ENCODE measurements around the gene TBC1D5.

DNA sequence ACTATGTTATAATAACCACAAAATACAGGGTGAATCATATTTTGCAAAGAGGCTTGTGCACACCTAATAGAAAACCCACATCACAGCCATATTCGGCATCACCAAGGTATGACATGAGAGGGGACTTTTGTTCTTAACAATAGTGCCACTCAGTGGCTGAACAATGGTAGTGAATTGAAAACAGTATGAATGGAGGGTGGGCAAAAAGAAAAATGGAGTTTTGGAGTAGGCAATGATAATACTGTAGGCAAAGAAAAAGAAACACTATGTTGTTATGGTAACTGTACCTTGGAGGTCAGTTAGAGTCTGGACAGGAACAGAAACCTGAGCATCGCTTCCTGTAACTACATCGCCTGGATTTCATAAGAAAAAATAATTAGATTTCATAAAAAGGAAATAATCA is 509.0 kb downstream of the TBC1D5 start:
- TF ChIP-seq POLR2AphosphoS5 (IDR thresholded peaks at IDR 0.05; ENCODE audit: low read depth, low read length) = no peak
- TF ChIP-seq SIN3A (IDR thresholded peaks at IDR 0.05; ENCODE audit: borderline replicate concordance, insufficient read depth, low read length) = no peak
- TF ChIP-seq, protein P1, sequence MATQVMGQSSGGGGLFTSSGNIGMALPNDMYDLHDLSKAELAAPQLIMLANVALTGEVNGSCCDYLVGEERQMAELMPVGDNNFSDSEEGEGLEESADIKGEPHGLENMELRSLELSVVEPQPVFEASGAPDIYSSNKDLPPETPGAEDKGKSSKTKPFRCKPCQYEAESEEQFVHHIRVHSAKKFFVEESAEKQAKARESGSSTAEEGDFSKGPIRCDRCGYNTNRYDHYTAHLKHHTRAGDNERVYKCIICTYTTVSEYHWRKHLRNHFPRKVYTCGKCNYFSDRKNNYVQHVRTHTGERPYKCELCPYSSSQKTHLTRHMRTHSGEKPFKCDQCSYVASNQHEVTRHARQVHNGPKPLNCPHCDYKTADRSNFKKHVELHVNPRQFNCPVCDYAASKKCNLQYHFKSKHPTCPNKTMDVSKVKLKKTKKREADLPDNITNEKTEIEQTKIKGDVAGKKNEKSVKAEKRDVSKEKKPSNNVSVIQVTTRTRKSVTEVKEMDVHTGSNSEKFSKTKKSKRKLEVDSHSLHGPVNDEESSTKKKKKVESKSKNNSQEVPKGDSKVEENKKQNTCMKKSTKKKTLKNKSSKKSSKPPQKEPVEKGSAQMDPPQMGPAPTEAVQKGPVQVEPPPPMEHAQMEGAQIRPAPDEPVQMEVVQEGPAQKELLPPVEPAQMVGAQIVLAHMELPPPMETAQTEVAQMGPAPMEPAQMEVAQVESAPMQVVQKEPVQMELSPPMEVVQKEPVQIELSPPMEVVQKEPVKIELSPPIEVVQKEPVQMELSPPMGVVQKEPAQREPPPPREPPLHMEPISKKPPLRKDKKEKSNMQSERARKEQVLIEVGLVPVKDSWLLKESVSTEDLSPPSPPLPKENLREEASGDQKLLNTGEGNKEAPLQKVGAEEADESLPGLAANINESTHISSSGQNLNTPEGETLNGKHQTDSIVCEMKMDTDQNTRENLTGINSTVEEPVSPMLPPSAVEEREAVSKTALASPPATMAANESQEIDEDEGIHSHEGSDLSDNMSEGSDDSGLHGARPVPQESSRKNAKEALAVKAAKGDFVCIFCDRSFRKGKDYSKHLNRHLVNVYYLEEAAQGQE (IDR thresholded peaks at IDR 0.05; ENCODE audit: insufficient read depth in 1 of 2, low read depth in 2 of 2, low read length in 2 of 2) = no peak
- TF ChIP-seq TAF1 (IDR thresholded peaks at IDR 0.05; ENCODE audit: borderline replicate concordance, insufficient read depth, low read length) = no peak
- no peak for TF ChIP-seq FOXP2 (optimal IDR thresholded peaks at IDR 0.05; ENCODE audit: borderline replicate concordance, extremely low read depth, extremely low read length, insufficient read depth)

Measured in PFSK-1 (cell line).